ENCODE results near the gene BBLN.
"Not testable (repeated sequence)": the region's sequence is repeated elsewhere in the genome, so short reads cannot be mapped to it uniquely, and the experiment has no call there.

The BBLN gene

DNA sequence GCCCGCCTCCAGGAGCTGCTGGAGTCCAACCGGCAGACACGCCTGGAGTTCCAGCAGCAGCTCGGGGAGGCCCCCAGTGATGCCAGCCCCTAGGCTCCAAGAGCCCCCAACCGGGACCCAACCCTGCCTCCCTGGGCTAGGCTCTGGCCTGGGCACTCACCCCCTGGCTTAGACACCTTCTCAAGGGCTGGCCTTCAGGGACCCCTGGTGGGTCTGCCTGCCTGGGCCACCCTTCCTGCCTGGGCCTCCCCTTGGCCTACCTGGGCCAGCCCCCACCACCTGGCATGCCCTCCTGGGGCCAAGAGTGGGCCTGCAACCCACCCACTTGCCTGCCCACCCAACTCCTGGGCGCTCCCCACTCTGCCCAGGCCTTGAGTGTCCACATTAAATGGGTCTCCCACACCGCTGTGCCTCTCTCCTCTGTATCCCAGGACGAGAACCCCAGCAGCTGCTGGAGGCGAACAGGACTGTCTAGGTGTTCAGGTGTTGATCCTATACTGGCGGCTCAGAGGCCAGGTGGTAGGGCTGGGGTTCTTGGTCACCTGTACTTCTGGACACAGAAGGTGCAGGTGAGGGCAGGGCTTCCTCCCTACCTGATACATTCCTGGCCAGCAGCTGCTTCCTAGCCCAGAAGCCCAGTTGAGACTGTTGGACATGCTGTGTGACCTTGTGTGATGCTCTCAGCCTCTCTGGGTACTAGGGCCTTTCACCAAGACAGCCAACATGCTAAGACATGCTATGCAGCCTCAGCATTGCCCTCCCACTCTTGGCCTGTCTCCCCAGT, 3.6 kb downstream of the BBLN start:
- DNase-seq (ENCODE audit: low read depth) = no peak

DNA sequence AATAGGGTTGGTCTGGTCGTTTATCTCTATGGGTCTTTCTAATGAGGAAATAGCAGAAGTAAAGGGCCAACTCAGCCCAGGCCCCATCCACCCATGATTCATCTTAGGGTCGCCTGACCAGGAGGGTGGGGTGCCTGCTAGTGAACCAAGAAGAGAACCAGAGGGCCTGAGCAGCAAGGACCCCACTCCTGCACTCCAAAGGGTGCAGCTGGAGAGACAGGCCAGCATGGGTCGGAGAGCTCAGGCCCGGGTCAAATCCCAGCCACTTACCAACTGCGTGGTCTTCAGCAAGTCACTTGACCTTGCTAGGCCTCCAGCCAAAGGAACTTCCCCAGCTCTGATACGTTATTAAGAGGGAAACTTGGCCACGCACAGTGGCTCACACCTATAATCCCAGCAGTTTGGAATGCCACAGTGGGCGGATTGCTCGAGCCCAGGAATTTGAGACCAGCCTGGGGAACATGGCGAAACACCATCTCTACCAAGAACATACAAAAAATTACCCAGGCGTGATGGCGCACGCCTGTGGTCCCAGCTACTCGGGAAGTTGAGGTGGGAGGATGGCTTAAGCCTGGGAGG, 4.3 kb downstream of the BBLN start:
- no peak for DNase-seq (ENCODE audit: low read depth)

DNA sequence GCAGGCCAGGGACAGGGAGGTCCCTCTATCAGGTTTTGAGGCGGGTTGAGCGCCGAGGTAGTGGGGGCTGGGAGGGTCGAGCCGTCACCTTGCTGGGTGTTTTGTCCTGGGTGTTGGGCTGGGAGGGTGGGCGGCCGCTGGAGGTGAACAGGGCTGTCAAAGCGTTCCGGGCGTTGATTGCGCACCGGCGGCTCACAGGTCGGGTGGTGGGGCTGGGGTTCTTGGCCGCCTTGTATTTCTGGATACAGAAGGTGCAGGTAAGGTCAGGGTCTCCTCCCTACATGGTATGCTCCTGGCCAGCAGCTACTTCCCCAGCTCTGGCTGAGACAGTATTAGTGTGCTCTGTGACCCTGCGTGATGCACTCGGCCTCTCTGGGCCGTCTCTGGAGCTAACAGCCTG, 6.1 kb downstream of the BBLN start:
- no peak for DNase-seq (ENCODE audit: low read depth)

DNA sequence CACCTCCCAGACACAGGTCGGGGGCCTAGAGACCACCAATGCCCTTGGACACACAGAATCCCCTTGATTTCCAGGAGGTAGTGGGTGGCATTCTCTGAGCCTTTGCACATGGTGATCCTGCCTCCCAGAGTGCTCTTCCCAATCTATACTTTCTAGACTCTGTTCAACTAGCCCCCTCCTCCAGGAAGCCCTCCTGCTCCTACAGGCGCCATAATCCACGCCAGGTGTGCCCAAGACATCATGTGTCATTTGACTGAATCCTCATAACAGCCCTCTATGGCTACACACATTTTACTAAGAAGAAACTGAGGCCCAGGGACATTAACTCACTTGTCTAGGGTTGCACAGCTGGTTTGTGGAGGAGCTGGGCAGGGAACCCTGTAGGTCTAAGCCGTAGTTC, 7.1 kb downstream of the BBLN start:
- DNase-seq (ENCODE audit: low read depth) = no peak

DNA sequence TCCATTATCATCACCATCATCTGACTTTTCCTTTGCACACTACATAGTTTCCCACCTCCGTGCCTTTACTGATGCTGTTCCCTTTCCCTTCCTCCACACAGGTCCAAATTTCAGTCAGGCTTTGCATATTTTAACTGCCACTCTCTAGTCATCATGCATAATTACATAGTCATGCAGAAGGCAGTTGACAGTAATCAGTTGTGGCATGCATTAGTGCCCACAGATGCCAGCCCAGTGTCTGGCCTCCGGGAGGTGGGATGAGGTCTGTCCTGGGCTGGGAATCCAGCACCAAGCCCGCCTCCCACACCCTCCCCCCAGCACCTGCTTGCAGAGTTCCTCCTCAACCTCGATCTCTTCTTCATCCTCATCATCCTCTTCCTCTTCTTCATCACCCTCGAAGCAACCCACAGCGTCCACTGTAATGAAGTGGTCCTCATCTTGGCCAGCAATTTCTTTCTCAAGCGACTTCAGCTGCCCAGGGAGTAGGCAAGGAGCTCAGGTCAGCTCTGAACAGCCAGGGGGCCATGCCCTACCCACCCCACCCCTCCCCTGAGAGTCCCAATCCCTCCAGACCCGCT, 8.8 kb downstream of the BBLN start:
- DNase-seq (ENCODE audit: low read depth) = no peak

DNA sequence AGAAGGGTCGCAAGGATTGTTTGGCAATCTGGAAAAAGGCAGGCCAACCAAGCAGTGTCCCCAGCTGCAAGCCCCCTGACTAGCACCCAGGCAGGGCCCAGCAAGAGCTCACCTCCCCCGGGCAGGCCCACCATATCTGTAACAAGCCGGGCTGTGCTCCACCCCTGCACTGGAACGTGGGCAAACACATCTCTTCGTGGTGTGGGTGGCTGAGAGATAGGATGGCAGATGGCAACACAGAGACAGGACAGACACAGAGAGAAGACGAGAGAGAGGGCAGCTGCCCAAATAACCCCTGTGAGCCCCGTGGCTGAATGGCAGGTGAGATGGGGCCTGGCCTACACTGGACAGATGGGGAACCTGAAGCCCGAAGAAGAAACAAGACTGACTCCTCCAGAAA, 9.4 kb downstream of the BBLN start:
- no peak for DNase-seq (ENCODE audit: low read depth)

DNA sequence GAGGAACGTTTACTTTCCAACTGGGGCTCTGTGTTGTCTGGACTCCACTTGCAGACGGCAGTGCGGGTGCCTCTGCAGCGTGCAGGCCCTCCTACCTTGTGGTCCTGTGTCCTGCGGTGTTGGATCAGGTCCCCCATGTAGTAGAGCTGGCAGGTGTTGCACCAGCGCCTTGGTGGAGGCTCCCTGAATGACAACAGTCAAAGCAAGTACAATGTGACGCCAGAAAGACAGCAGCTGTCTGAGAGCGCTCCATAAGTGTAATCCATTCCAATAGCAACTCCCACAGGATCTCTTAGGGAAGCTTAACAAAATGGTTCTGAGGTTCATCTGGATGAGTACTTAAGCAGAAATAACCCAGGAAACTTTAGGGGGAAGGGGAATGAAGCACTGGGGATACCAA, 9.9 kb downstream of the BBLN start:
- DNase-seq (ENCODE audit: low read depth) = no peak

DNA sequence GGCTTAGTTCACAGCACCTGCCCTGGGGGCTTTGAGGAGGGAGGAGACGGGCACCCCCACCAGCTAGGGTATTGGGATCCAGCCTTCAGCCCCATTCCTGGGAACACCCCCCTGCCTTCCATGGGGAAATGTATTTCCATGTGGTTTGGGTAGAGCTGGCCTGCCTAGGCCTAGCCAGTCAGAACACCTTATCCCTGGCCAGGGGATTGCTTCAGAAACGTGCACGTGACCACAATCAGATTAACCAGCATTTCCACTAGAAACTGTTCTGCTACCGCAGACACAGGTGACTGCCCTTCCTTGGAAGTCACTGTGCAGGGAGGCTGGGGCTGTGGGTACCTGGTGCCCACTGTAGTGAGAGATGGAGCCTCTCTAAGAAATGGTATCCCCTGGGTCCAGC, 14.0 kb downstream of the BBLN start:
- DNase-seq (ENCODE audit: low read depth) = no peak

DNA sequence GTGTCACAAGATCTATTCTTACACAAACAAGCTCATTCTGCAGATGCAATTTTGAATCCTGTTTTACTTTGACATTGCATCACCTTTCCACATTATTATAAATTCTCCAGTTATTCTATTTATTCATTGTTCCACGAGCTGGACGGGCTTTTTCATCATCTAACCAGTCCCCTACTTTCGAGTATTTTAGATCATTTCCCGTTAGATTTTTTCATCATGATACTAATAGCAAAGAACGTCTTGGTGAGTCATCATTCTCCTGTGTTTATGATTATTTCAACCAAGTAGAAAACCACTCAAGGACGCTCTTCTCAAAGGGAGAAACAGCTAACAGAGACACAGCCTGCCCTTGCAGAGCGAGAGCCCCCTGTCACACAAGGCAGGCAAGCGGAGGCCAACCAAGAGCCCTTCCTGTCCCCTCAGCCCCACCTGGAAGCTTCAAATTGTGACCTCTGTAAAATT, 15.1 kb downstream of the BBLN start:
- DNase-seq (ENCODE audit: low read depth) = no peak

DNA sequence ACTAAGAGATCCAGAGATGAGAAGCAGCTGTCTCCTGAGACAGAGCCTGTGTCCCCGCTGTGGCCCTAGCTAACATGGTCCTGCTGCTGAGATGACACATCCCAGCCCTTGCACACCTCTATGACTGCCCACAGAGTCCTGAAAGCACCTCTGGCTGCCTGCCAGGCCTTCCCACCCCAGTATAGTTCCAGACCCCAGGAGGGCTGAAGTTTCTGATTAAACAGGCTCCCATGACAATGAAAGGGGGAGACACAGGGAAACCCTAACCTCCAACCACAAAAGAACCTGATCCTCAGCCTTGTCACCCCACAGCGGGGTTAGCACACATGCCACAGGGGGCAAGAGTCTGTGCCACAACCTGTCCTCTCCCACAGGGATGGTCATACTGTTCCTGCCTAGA, 15.7 kb downstream of the BBLN start:
- DNase-seq (ENCODE audit: low read depth) = no peak

DNA sequence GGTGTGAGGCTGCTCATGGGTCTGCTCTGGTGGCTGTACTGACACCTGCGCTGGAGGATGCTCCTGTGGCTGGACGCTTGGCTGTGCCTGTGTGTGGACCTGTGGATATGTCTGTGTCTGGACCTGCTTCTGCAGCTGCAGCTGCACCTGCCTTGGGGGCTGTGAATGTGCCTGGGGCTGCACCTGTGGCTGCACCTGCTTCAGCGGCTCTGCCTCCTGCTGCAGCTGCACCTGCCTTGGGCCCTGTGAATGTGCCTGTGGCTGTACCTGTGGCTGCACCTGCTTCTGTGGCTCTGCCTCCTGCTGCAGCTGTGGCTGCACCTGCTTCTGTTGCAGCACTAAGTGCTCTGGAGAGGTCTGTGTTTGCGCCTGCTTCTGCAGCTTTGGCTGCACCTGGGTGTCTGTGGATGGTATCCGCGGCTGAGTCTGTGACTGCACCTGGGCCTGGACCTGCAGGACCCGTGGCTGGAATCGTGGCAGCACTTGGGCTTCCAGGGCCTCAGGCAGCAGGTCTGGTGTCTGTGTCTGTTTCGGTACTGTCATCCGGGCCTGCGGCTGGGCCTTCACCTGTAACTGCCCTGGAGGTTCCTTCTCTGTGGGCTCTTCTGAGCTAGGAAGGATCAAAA, 18.9 kb downstream of the BBLN start:
- DNase-seq (ENCODE audit: low read depth) = no peak

DNA sequence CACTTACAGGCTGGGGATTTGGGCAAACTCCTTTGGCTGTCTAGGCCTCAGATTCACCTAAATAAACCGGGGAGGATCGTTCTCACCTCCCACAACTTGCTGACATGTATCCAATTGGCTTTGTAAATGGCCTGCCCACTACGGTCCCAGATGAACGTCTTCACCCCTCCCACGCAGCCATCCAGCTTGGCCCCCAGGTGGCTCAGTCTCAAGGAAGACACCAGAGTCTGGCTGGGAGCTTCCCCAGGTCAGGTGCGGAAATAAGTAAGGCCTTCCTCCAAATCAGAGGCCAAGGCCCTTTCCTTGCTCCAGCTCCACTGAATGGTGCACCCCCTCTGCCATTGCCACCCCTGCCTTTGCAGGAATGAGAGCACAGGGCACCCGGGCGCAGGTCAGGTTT, 19.9 kb downstream of the BBLN start:
- no peak for DNase-seq (ENCODE audit: low read depth)

DNA sequence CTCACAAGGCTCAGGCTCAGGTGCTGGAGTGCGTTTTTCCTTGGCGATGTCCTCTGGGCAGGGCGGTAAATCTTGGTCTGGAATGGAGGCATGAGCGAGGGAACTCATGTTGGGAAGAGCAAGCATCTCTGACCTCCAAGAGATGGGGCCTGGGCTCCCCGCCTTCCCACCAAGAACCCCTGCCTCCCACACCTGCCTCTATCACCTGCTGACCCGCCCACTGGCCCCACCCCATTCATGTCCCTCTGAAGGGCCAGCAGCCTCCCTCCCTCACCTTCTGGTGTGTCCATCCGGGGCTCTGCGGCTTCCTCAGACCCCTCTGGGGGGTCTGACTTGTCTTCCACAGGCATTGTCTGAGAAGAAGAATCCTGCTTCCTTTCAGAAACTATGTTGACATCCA, 20.4 kb downstream of the BBLN start:
- no peak for DNase-seq (ENCODE audit: low read depth)

DNA sequence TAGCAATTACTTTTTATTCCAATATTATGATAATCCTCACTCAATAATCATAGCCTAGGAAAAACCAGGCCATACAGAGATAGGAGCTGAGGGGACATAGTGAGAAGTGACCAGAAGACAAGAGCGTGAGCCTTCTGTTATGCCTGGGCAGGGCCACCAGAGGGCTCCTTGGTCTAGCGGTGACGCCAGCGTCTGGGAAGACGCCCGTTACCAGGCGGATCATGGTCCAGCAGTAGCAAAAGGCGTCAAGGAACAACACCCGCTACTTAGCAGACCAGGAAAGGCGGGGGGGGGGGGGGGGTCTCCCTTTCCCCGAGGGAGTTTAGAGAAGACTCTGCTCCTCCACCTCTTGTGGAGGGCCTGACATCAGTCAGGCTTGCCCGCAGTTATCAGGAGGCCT, 21.4 kb downstream of the BBLN start:
- not testable (repeated sequence) for DNase-seq (ENCODE audit: low read depth)

DNA sequence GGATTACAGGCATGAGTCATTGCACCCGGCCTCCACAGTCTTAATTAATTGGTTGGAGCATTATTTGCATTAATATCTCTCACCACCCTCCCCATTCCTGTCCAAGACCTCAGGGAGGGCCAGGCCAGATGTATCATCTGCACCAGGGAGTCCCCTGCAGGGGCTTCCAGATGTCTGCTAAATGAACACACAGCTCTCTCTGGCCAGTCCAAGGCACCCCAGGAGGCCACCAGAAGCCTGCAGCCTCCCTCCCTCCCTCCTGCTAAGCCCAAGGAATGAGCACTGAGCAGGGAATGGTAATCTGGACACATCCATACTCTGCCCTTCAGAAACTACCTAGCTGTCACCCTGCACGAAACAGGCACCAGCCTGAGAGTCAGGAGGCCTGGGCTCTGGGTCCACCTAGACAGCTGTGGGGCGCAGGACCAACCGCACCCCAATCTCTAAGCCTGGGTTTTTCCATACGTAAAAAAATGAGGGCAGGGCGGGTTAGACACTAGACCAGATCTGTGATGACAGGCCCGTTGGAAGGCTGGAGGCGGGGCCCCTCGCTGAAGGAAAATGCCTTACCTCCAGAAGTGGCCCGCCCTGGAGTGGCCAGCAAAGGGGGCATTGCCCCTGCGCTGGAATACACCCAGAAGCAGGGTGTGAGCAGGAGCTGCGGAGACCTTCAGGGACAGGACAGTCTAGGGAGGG, 23.0 kb downstream of the BBLN start:
- DNase-seq (ENCODE audit: low read depth) = no peak

DNA sequence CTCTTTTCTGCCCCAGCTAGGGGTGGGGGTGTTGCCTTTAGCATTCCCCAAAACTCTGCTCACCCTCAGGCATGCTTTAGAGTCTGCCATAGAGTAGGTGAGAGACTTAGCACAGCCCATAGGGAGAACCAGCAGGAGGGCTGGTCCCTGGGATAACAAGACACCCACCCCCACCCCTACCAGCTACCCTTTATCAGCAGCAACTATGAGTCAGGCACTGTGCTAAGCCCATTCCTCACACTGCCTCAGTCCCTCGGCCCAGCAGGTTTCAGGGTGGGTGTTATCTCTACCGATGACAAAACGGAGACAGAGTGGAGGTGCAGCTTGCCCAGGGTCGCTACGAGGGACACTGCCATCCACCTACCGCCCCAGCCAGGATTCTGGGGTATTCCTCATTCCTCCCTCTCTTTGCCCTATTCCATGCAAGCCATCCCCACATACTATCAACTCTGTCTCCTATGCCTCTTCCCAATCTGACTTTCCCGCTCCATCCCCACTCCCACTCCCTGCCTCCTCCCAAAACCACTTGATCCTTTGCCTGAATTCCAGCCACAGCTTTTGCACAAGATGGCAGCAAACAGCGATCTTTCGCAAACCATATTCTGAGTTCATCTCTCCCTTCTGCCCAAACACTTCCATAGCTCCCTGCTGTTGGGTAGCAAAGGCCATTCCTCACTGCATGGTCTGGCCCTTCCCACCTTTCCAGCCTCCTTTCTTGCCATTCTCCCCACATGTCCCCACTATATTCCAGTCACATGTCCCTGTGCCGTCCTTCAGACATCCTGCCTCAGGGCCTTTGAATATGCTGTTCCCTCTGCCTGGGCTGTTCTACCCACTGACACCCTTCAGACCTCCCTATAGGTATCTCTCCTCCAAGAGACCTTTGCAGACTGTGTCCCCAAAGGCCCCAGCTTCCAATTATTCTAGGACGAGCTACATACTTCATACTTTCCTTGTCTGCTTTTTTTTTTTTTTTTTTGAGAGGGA, 26.2 kb downstream of the BBLN start:
- no peak for DNase-seq (ENCODE audit: low read depth)

DNA sequence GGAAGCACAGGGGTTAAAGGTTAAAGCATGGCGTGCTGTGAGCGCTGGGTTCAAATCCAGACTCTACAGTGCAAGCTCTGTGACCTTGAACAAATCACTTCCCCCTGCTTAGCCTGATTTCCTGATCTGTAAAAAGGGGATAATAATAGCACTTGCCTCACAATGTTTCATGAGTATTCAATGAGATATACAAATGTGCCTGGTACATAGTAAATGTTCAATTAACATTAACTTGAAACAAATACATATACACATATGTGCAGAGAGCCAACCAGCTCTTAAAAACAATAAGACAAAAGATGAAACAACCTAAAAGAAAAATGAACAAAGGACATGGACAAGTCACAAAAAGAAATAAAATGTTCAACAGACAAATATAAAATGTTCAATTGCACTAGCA, 27.3 kb downstream of the BBLN start:
- no peak for DNase-seq (ENCODE audit: low read depth)

DNA sequence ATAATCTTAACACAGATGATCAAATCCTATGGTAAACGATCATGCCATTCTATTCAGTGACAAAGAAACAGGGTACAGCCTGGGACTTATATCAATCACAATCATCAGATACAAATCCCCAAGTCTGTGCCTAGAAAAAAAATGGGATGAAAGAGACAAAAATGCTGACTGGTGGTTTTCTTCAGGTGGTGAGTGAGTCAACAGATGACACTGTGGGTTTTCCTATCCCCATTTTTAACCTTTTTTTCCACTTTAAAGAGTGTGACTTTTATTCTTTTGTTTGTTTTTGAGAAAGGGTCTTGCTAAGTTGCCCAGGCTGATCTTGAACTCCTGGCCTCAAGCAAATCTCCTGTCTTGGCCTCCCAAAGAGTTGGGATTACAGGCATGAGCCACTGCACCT, 28.1 kb downstream of the BBLN start:
- no peak for DNase-seq (ENCODE audit: low read depth)

DNA sequence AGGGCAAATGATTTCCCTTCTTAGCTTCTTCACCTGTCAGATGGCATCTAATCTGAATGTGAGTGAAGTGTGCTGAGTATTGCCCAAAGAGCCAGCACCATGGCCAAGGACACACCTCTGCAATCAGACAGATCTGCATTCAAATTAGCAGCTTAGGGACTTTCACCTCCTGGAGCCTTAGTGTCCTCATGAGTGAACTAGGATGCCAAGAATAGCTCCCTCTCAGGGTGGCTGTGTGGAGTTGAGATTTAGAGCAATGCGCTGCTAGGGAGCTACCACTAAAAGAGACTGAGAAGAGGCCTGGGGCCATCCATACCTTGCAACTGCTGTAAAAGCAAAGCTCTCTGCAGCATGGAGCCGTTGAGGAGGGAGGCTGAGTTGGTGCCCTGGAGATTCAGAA, 29.9 kb downstream of the BBLN start:
- DNase-seq (ENCODE audit: low read depth) = no peak

DNA sequence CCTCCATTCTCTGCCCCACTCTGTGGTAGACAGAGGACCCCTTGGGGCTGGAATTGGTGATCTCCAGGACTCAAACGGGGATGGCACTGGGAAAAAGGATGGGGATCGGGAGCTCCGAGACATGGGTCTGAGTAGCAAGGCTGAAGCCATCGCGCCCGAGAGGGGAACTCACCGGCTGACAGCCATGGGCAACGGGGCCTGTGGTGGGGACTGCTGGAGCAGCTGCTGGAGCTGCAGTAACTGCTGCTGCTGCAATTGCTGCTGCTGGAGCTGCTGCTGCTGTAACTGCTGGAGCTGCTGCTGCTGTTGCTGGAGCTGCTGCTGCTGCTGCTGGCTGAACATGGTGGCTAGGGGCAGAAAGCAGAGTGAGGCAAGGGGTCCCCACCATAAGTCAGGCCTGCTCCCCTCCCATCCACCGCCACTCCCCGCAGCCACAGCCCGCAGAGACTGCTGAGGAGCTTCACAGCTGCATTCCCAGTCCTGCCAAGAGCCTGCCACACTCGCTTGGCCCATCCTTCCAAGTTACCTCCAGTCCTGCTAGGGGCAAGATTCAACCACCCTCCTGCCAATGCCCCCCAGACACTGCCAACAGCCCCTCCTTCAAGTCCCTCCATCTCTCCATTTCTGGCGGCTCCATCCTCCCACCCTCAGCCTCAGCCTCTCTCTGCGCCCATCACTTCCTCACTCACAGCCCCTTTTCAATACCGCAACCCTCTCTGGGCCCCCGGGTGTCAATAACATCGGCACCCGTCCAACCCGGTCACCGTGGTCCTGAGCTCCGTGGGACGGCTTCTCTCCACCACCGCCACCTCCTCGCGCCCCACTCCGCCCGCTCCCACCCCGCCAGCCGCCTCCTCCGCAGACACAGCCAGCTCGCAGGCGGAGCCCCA, 30.7 kb downstream of the BBLN start:
- DNase-seq (ENCODE audit: low read depth) = no peak
